GM23338 (cell line): Measurements from ENCODE around the gene HERC4. TPM values are rescaled to one million over a fixed set of nuclear protein-coding genes. Genes with fewer than 3 reads are reported as not detected.

Experiments used
- ATAC-seq: fragments of 200-7000 bp; cut with Tn5 transposase; 3 replicates; pipeline ENCODE4 v1.9.1; 2020
- DNase-seq: peaks from one replicate; pipeline ENCODE4 v3.0.0-alpha.2; 2015; ENCODE audit warnings: low spot score
- H2AFZ ChIP-seq: fragments of 200-600 bp; sonication (generic); 2 replicates; pipeline ENCODE4 v1.8.0; 2016; ENCODE audit warnings: antibody characterized with exemption, mild to moderate bottlenecking, moderate library complexity
- H3F3A ChIP-seq: fragments of 200-600 bp; sonication (generic); replicated peaks from 2 replicates; pipeline ENCODE4 v1.8.0; 2017; ENCODE audit warnings: antibody characterized with exemption, mixed run types, low read depth
- H3K27ac ChIP-seq: fragments of 200-600 bp; sonication (generic); 2 replicates; pipeline ENCODE4 v1.6.1; 2016; ENCODE audit warnings: low read depth
- H3K27me3 ChIP-seq: fragments of 200-600 bp; sonication (generic); 2 replicates; pipeline ENCODE4 v1.8.0; 2016; ENCODE audit warnings: mild to moderate bottlenecking, mixed run types, moderate library complexity; ENCODE audit not compliant: insufficient read depth
- H3K36me3 ChIP-seq: fragments of 200-600 bp; sonication (generic); 2 replicates; pipeline ENCODE4 v1.8.0; 2016; ENCODE audit warnings: mild to moderate bottlenecking; ENCODE audit not compliant: insufficient read depth
- H3K4me1 ChIP-seq: fragments of 200-600 bp; sonication (generic); 2 replicates; pipeline ENCODE4 v1.8.0; 2016; ENCODE audit warnings: mild to moderate bottlenecking, moderate library complexity; ENCODE audit not compliant: insufficient read depth
- H3K4me2 ChIP-seq: fragments of 200-600 bp; sonication (generic); 2 replicates; pipeline ENCODE4 v1.7.1; 2017; ENCODE audit warnings: mixed run types
- H3K4me3 ChIP-seq: fragments of 200-600 bp; sonication (generic); 2 replicates; pipeline ENCODE4 v1.6.1; 2016; ENCODE audit warnings: mixed run types
- H3K79me2 ChIP-seq: fragments of 200-600 bp; sonication (generic); replicated peaks from 2 replicates; pipeline ENCODE4 v1.8.0; 2017; ENCODE audit warnings: mild to moderate bottlenecking; ENCODE audit not compliant: insufficient read depth
- H3K9me2 ChIP-seq: fragments of 200-600 bp; sonication (generic); 2 replicates; pipeline ENCODE4 v1.8.0; 2017; ENCODE audit not compliant: insufficient read depth
- H4K20me1 ChIP-seq: fragments of 200-600 bp; sonication (generic); replicated peaks from 2 replicates; pipeline ENCODE4 v1.8.0; 2017; ENCODE audit warnings: mild to moderate bottlenecking; ENCODE audit not compliant: insufficient read depth
- H3K27ac Mint-ChIP-seq: 2 replicates; pipeline ENCODE4 v1.8.0; 2020; ENCODE audit warnings: inconsistent platforms, mild to moderate bottlenecking, moderate library complexity, mixed read lengths
- H3K27me3 Mint-ChIP-seq: 3 replicates; pipeline ENCODE4 v1.8.0; 2022; ENCODE audit warnings: low read depth, mild to moderate bottlenecking, moderate library complexity, mixed read lengths, inconsistent platforms; ENCODE audit not compliant: insufficient read depth, poor library complexity
- H3K36me3 Mint-ChIP-seq: 3 replicates; pipeline ENCODE4 v1.8.0; 2021; ENCODE audit warnings: low read depth, mild to moderate bottlenecking, inconsistent platforms, moderate library complexity, mixed read lengths
- H3K4me1 Mint-ChIP-seq: 3 replicates; pipeline ENCODE4 v1.8.0; 2020; ENCODE audit warnings: mild to moderate bottlenecking, inconsistent platforms, mixed read lengths
- H3K4me3 Mint-ChIP-seq: 3 replicates; pipeline ENCODE4 v1.8.0; 2021; ENCODE audit warnings: moderate library complexity, mild to moderate bottlenecking, inconsistent platforms, mixed read lengths
- H3K9me3 Mint-ChIP-seq: 3 replicates; pipeline ENCODE4 v1.8.0; 2020; ENCODE audit warnings: moderate library complexity, mild to moderate bottlenecking, inconsistent platforms, mixed read lengths
- CTCF ChIP-seq, 2 experiments: fragments of 200-600 bp in 1 of 2; sonication (generic) in 1 of 2; conservative IDR thresholded peaks; 2 replicates each; pipeline versions ENCODE4 v1.5.1 to v1.6.1; 2016 to 2017; ENCODE audit warnings: antibody characterized with exemption in 2 of 2, low read depth in 2 of 2, mild to moderate bottlenecking in 2 of 2, moderate library complexity in 1 of 2
- JUNB ChIP-seq: IDR thresholded peaks from one replicate; pipeline ENCODE4 v1.6.1; 2016; ENCODE audit warnings: antibody characterized with exemption; ENCODE audit not compliant: unreplicated experiment
- POLR2AphosphoS5 ChIP-seq: IDR thresholded peaks from 2 replicates; pipeline ENCODE4 v1.6.1; 2016; ENCODE audit warnings: antibody characterized with exemption, low read depth
- REST ChIP-seq: IDR thresholded peaks from one replicate; pipeline ENCODE4 v1.6.1; 2018; ENCODE audit warnings: antibody characterized with exemption; ENCODE audit not compliant: unreplicated experiment
- polyA plus RNA-seq: library from polyadenylated mRNA; unstranded; fragments of >200 nt; fragmentation: Nextera tagmentation; extraction: Ambion mirVana; gene quantifications from 2 replicates; pipeline ENCODE4 v1.2.1, GENCODE V29; 2016
- total RNA-seq: library from RNA; depleted of rRNA; stranded (reverse); fragments of >200 nt; shearing (Covaris generic); gene quantifications from 2 replicates; pipeline ENCODE4 v1.2.3, GENCODE V29; 2014

Gene HERC4
- total and polyA plus RNA-seq, 2 experiments from 2014 or later: 20.1 to 67.2 TPM

GRCh38 chr10:68110027-68110426 is 34.9 kb upstream of the HERC4 start:
- no peak for ATAC-seq
- no peak overlapping the region for H3K4me3 ChIP-seq

More at GRCh38 chr10:68110027-68110426, 34.9 kb upstream of the HERC4 start:
- Histone ChIP-seq H3K27me3 (no peaks in the 10 kb centered on the region), H3K79me2 (no peaks in the 10 kb centered on the region), H3K4me2 (no peak overlapping the region), H4K20me1 (no peaks in the 10 kb centered on the region), H3K4me1 (no peaks in the 10 kb centered on the region), H3K9me2 (no peaks in the 10 kb centered on the region), H3K27ac (no peak overlapping the region), H3K36me3 (no peaks in the 10 kb centered on the region), H2AFZ (no peak overlapping the region), H3F3A (no peaks in the 10 kb centered on the region)
- H3K4me1 Mint-ChIP-seq: peaks cover 7% of the 10 kb centered on the region; the same call in 2 of the 3 replicates
- DNase-seq: no peak
- H3K27ac Mint-ChIP-seq: no peak overlapping the region
- TF ChIP-seq JUNB: no peak
- TF ChIP-seq CTCF (conservative IDR thresholded peaks at IDR 0.05; ENCODE audit: low read depth in 2 of 2): no peak
- no peak for TF ChIP-seq POLR2AphosphoS5
- TF ChIP-seq REST: no peak
- H3K36me3 Mint-ChIP-seq: no peaks in the 10 kb centered on the region
- H3K4me3 Mint-ChIP-seq: no peak overlapping the region
- H3K27me3 Mint-ChIP-seq: no peaks in the 10 kb centered on the region
- H3K9me3 Mint-ChIP-seq: no peaks in the 10 kb centered on the region
